ENCODE results near the gene ALOXE3. TPM values are rescaled to one million over a fixed set of nuclear protein-coding genes. Genes with fewer than 3 reads are reported as not detected.

The ALOXE3 gene
- total RNA-seq (2022; extraction: Qiagen RNA extraction; ENCODE audit: low read depth): 5.9 to 9.7 TPM (median 6.4 TPM) in 5 replicates

GRCh38 chr17:8117980-8118768 lies at the start of gene ALOXE3:
Gene ALOXE3, minus strand, starts transcription at chr17:8118514. Its CDS starts 524 bp downstream, at chr17:8117990.

GRCh38 chr17:8162233-8162996 lies 44.1 kb upstream of the ALOXE3 start, which contains the start of gene VAMP2:
Gene VAMP2, minus strand, starts transcription at chr17:8162948. Its CDS starts 69 bp downstream, at chr17:8162879.

GRCh38 chr17:8152112-8152775 lies 33.9 kb upstream of the ALOXE3 start, which contains the start of gene PER1:
Gene PER1, minus strand, starts transcription at chr17:8152404. Its CDS starts 1,698 bp downstream, at chr17:8150706.

GRCh38 chr17:8123695-8124349 lies 5.5 kb upstream of the ALOXE3 start, which contains the start of gene HES7:
Gene HES7, minus strand, starts transcription at chr17:8124106. Its CDS starts 22 bp downstream, at chr17:8124084.

GRCh38 chr17:8087075-8087951 lies 31.0 kb downstream of the ALOXE3 start, which contains the start of gene ALOX12B:
Gene ALOX12B, minus strand, starts transcription at chr17:8087716. Its CDS starts 274 bp downstream, at chr17:8087442.

Other genes with a start within 250 kb of the ALOXE3 start
- 66.5 to 79.7 TPM (median 70.3 TPM) in 5 replicates for gene CHD3, start 229.7 kb downstream of the ALOXE3 start, total RNA-seq (2022; extraction: Qiagen RNA extraction; ENCODE audit: low read depth)
- 1.4 to 2.0 TPM (median 1.6 TPM) in 5 replicates for gene RNF227, start 202.2 kb downstream of the ALOXE3 start, total RNA-seq (2022; extraction: Qiagen RNA extraction; ENCODE audit: low read depth)
- gene KCNAB3, start 188.7 kb downstream of the ALOXE3 start, total RNA-seq (2022; extraction: Qiagen RNA extraction; ENCODE audit: low read depth): 1.8 to 3.3 TPM (median 2.4 TPM) in 5 replicates
- gene TRAPPC1, start 186.6 kb downstream of the ALOXE3 start, total RNA-seq (2022; extraction: Qiagen RNA extraction; ENCODE audit: low read depth): 271 to 324 TPM (median 289 TPM) in 5 replicates
- gene CNTROB, start 186.3 kb downstream of the ALOXE3 start, total RNA-seq (2022; extraction: Qiagen RNA extraction; ENCODE audit: low read depth): 37.7 to 45.9 TPM (median 41.4 TPM) in 5 replicates
- gene GUCY2D, start 115.9 kb downstream of the ALOXE3 start, total RNA-seq (2022; extraction: Qiagen RNA extraction; ENCODE audit: low read depth): not detected in 5 replicates
- not detected in 5 replicates for gene ALOX15B, start 79.5 kb downstream of the ALOXE3 start, total RNA-seq (2022; extraction: Qiagen RNA extraction; ENCODE audit: low read depth)
- gene ALOX12B, start 30.8 kb downstream of the ALOXE3 start, total RNA-seq (2022; extraction: Qiagen RNA extraction; ENCODE audit: low read depth): 0.75 to 2.1 TPM (median 1.2 TPM) in 5 replicates
- gene HES7, start 5.6 kb upstream of the ALOXE3 start, total RNA-seq (2022; extraction: Qiagen RNA extraction; ENCODE audit: low read depth): 0.63 to 1.6 TPM (median 1.3 TPM) in 5 replicates
- 4.0 to 6.3 TPM (median 4.6 TPM) in 5 replicates for gene PER1, start 33.9 kb upstream of the ALOXE3 start, total RNA-seq (2022; extraction: Qiagen RNA extraction; ENCODE audit: low read depth)
- 21.5 to 27.7 TPM (median 25.6 TPM) in 5 replicates for gene VAMP2, start 44.4 kb upstream of the ALOXE3 start, total RNA-seq (2022; extraction: Qiagen RNA extraction; ENCODE audit: low read depth)
- 16.2 to 19.5 TPM (median 18.8 TPM) in 5 replicates for gene TMEM107, start 57.9 kb upstream of the ALOXE3 start, total RNA-seq (2022; extraction: Qiagen RNA extraction; ENCODE audit: low read depth)
- gene BORCS6, start 71.7 kb upstream of the ALOXE3 start, total RNA-seq (2022; extraction: Qiagen RNA extraction; ENCODE audit: low read depth): 5.3 to 8.3 TPM (median 6.8 TPM) in 5 replicates
- 151 to 173 TPM (median 157 TPM) in 5 replicates for gene AURKB, start 92.1 kb upstream of the ALOXE3 start, total RNA-seq (2022; extraction: Qiagen RNA extraction; ENCODE audit: low read depth)
- gene CTC1, start 129.5 kb upstream of the ALOXE3 start, total RNA-seq (2022; extraction: Qiagen RNA extraction; ENCODE audit: low read depth): 8.5 to 17.5 TPM (median 16.0 TPM) in 5 replicates
- 46.9 to 57.4 TPM (median 54.6 TPM) in 5 replicates for gene PFAS, start 130.8 kb upstream of the ALOXE3 start, total RNA-seq (2022; extraction: Qiagen RNA extraction; ENCODE audit: low read depth)
- gene RANGRF, start 170.2 kb upstream of the ALOXE3 start, total RNA-seq (2022; extraction: Qiagen RNA extraction; ENCODE audit: low read depth): 43.5 to 50.8 TPM (median 48.6 TPM) in 5 replicates
- 5.6 to 7.7 TPM (median 7.2 TPM) in 5 replicates for gene SLC25A35, start 176.9 kb upstream of the ALOXE3 start, total RNA-seq (2022; extraction: Qiagen RNA extraction; ENCODE audit: low read depth)
- gene ARHGEF15, start 191.7 kb upstream of the ALOXE3 start, total RNA-seq (2022; extraction: Qiagen RNA extraction; ENCODE audit: low read depth): 0.06 TPM in 1 of 5 replicates, not detected in the others
- gene ODF4, start 221.3 kb upstream of the ALOXE3 start, total RNA-seq (2022; extraction: Qiagen RNA extraction; ENCODE audit: low read depth): not detected in 5 replicates

Data from A549 treated with DMSO at 1 μM for 4 hours (cell line).